ENCODE measurements around the gene MARCHF10. TPM values are rescaled to one million over a fixed set of nuclear protein-coding genes. Genes with fewer than 3 reads are reported as not detected.

MARCHF10 gene, protein sequence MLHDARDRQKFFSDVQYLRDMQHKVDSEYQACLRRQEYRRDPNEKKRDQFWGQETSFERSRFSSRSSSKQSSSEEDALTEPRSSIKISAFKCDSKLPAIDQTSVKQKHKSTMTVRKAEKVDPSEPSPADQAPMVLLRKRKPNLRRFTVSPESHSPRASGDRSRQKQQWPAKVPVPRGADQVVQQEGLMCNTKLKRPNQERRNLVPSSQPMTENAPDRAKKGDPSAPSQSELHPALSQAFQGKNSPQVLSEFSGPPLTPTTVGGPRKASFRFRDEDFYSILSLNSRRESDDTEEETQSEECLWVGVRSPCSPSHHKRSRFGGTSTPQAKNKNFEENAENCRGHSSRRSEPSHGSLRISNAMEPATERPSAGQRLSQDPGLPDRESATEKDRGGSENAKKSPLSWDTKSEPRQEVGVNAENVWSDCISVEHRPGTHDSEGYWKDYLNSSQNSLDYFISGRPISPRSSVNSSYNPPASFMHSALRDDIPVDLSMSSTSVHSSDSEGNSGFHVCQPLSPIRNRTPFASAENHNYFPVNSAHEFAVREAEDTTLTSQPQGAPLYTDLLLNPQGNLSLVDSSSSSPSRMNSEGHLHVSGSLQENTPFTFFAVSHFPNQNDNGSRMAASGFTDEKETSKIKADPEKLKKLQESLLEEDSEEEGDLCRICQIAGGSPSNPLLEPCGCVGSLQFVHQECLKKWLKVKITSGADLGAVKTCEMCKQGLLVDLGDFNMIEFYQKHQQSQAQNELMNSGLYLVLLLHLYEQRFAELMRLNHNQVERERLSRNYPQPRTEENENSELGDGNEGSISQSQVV
- total RNA-seq (2022; extraction: Qiagen RNA extraction) = 0.97 to 1.8 TPM (median 1.8 TPM) in 5 replicates

GRCh38 chr17:62807812-62808575 is at the start of gene MARCHF10:
TSS of gene MARCHF10 (minus strand) at chr17:62808314. CDS start at chr17:62801735, 6,579 bp downstream.

Other genes with a start within 250 kb of the MARCHF10 start
- gene MRC2, start 180.6 kb downstream of the MARCHF10 start, total RNA-seq (2022; extraction: Qiagen RNA extraction) = 38.9 to 54.6 TPM (median 52.1 TPM) in 5 replicates
- gene TANC2, start 157.9 kb upstream of the MARCHF10 start, total RNA-seq (2022; extraction: Qiagen RNA extraction) = 29.7 to 50.2 TPM (median 45.5 TPM) in 5 replicates

Measured in A549 treated with AZD2906 at 1 μM for 4 hours (cell line).